H9 (cell line): ENCODE data around the gene TMEM167B. TPM values are rescaled to one million over a fixed set of nuclear protein-coding genes. Genes with fewer than 3 reads are reported as not detected.

ENCODE experiments used
- DNase-seq: peaks from one replicate; pipeline ENCODE4 v3.0.0-alpha.2; 2017
- H2AFZ ChIP-seq: one replicate; pipeline ENCODE4 v1.6.1; 2013; ENCODE audit warnings: mild to moderate bottlenecking, low read length, control low read depth, moderate library complexity
- H2AK5ac ChIP-seq: 2 replicates; pipeline ENCODE4 v1.6.1; 2013; ENCODE audit warnings: low read length, control low read depth, mixed read lengths; ENCODE audit not compliant: insufficient read length
- H2BK120ac ChIP-seq: one replicate; pipeline ENCODE4 v1.6.1; 2013; ENCODE audit warnings: low read depth, mild to moderate bottlenecking, low read length, control low read depth, inconsistent platforms; ENCODE audit not compliant: poor library complexity, severe bottlenecking
- H2BK12ac ChIP-seq: 2 replicates; pipeline ENCODE4 v1.6.1; 2013; ENCODE audit warnings: low read length, control low read depth, mixed read lengths, low read depth; ENCODE audit not compliant: insufficient read length
- H2BK15ac ChIP-seq: 2 replicates; pipeline ENCODE4 v1.6.1; 2013; ENCODE audit warnings: low read depth, low read length, control low read depth
- H2BK20ac ChIP-seq: one replicate; pipeline ENCODE4 v1.6.1; 2013; ENCODE audit warnings: low read depth, mild to moderate bottlenecking, low read length, control low read depth, inconsistent platforms; ENCODE audit not compliant: poor library complexity, severe bottlenecking
- H2BK5ac ChIP-seq: 2 replicates; pipeline ENCODE4 v1.6.1; 2013; ENCODE audit warnings: low read length, control low read depth, mixed read lengths; ENCODE audit not compliant: insufficient read length
- H3K14ac ChIP-seq: 2 replicates; pipeline ENCODE4 v1.6.1; 2013; ENCODE audit warnings: low read length, control low read depth; ENCODE audit not compliant: insufficient read depth
- H3K18ac ChIP-seq: 2 replicates; pipeline ENCODE4 v1.6.1; 2013; ENCODE audit warnings: low read depth, mild to moderate bottlenecking, mixed read lengths, low read length, control low read depth; ENCODE audit not compliant: insufficient read length
- H3K23ac ChIP-seq: 2 replicates; pipeline ENCODE4 v1.6.1; 2013; ENCODE audit warnings: low read length, control low read depth, mixed read lengths, low read depth; ENCODE audit not compliant: insufficient read length
- H3K23me2 ChIP-seq: 2 replicates; pipeline ENCODE4 v1.6.1; 2013; ENCODE audit warnings: low read depth, mild to moderate bottlenecking, mixed read lengths, low read length, control low read depth; ENCODE audit not compliant: insufficient read length, poor library complexity, severe bottlenecking
- H3K27ac ChIP-seq: 2 replicates; pipeline ENCODE4 v1.5.1; 2013; ENCODE audit warnings: low read length, control low read depth, mixed read lengths, low read depth; ENCODE audit not compliant: insufficient read length
- H3K27me3 ChIP-seq: 2 replicates; pipeline ENCODE4 v1.6.1; 2013; ENCODE audit warnings: low read length, control low read depth, inconsistent platforms; ENCODE audit not compliant: insufficient read depth
- H3K4ac ChIP-seq: 2 replicates; pipeline ENCODE4 v1.6.1; 2013; ENCODE audit warnings: low read depth, mild to moderate bottlenecking, control low read depth, inconsistent platforms, low read length, moderate library complexity
- H3K4me1 ChIP-seq: 2 replicates; pipeline ENCODE4 v1.6.1; 2013; ENCODE audit warnings: low read length, control low read depth, inconsistent platforms; ENCODE audit not compliant: insufficient read depth
- H3K4me2 ChIP-seq: 2 replicates; pipeline ENCODE4 v1.6.1; 2013; ENCODE audit warnings: low read length, control low read depth, mixed read lengths; ENCODE audit not compliant: insufficient read length, insufficient read depth
- H3K56ac ChIP-seq: 2 replicates; pipeline ENCODE4 v1.6.1; 2013; ENCODE audit warnings: low read depth, mild to moderate bottlenecking, mixed read lengths, low read length, control low read depth; ENCODE audit not compliant: insufficient read length
- H3K79me1 ChIP-seq: 2 replicates; pipeline ENCODE4 v1.6.1; 2013; ENCODE audit warnings: low read depth, mild to moderate bottlenecking, moderate library complexity, low read length, control low read depth, inconsistent platforms; ENCODE audit not compliant: insufficient read depth, poor library complexity, severe bottlenecking
- H3K79me2 ChIP-seq: 2 replicates; pipeline ENCODE4 v1.6.1; 2013; ENCODE audit warnings: low read length, control low read depth, inconsistent platforms; ENCODE audit not compliant: insufficient read depth
- H3K9ac ChIP-seq: 2 replicates; pipeline ENCODE4 v1.6.1; 2013; ENCODE audit warnings: low read length, control low read depth, mixed read lengths; ENCODE audit not compliant: insufficient read length; ENCODE audit errors: extremely low read depth
- H3K9me3 ChIP-seq: one replicate; pipeline ENCODE4 v1.6.1; 2013; ENCODE audit warnings: low read depth, low read length, inconsistent platforms; ENCODE audit not compliant: control insufficient read depth
- H3T11ph ChIP-seq: one replicate; pipeline ENCODE4 v1.6.1; 2013; ENCODE audit warnings: mild to moderate bottlenecking, low read length, control low read depth, inconsistent platforms
- H4K20me1 ChIP-seq: one replicate; pipeline ENCODE4 v1.6.1; 2013; ENCODE audit not compliant: control insufficient read depth, insufficient read length, insufficient read depth
- H4K5ac ChIP-seq: 2 replicates; pipeline ENCODE4 v1.6.1; 2013; ENCODE audit warnings: low read depth, mild to moderate bottlenecking, mixed read lengths, low read length, control low read depth; ENCODE audit not compliant: insufficient read length
- H4K8ac ChIP-seq: replicated peaks from 2 replicates; pipeline ENCODE4 v1.6.1; 2013; ENCODE audit warnings: low read length, control low read depth, mixed read lengths, low read depth; ENCODE audit not compliant: insufficient read length
- H4K91ac ChIP-seq: 2 replicates; pipeline ENCODE4 v1.6.1; 2013; ENCODE audit warnings: low read depth, mild to moderate bottlenecking, moderate library complexity, mixed read lengths, low read length, control low read depth; ENCODE audit not compliant: insufficient read length
- H3K27ac Mint-ChIP-seq, 3 experiments: 2 replicates in 2 of 3; 3 replicates in 1 of 3; pipeline ENCODE4 v1.8.0; 2020 to 2021; ENCODE audit warnings: mixed read lengths in 3 of 3, mild to moderate bottlenecking in 1 of 3, moderate library complexity in 1 of 3
- H3K27me3 Mint-ChIP-seq: 2 replicates; pipeline ENCODE4 v1.8.0; 2021; ENCODE audit warnings: low read depth, mild to moderate bottlenecking, moderate library complexity, mixed read lengths
- H3K36me3 Mint-ChIP-seq, 3 experiments: 2 replicates in 2 of 3; 3 replicates in 1 of 3; pipeline ENCODE4 v1.8.0; 2020 to 2021; ENCODE audit warnings: low read depth in 3 of 3, mixed read lengths in 3 of 3; ENCODE audit not compliant: insufficient read depth in 1 of 3
- H3K4me1 Mint-ChIP-seq, 2 experiments: 2 replicates each; pipeline ENCODE4 v1.8.0; 2020; ENCODE audit warnings: mixed read lengths in 2 of 2
- H3K4me3 Mint-ChIP-seq, 2 experiments: 2 replicates in 1 of 2; 3 replicates in 1 of 2; pipeline ENCODE4 v1.8.0; 2020 to 2021; ENCODE audit warnings: mild to moderate bottlenecking in 2 of 2, mixed read lengths in 2 of 2, moderate library complexity in 1 of 2
- H3K9me3 Mint-ChIP-seq, 2 experiments: 2 replicates in 1 of 2; 3 replicates in 1 of 2; pipeline ENCODE4 v1.8.0; 2020; ENCODE audit warnings: mild to moderate bottlenecking in 2 of 2, mixed read lengths in 2 of 2, moderate library complexity in 1 of 2
- CTCF ChIP-seq: fragments of 200-600 bp; sonication (generic); conservative IDR thresholded peaks from 3 replicates; pipeline ENCODE4 v1.8.0; 2021; ENCODE audit warnings: antibody characterized with exemption, mild to moderate bottlenecking
- WGBS: extraction: QIAGEN DNeasy Blood & Tissue Kit; methylation state at CpG from one replicate; pipeline ENCODE4 v1.1.7; 2013; ENCODE audit warnings: missing lambda C conversion rate, low lambda C conversion rate, mixed read lengths; ENCODE audit not compliant: insufficient read length; ENCODE audit errors: extremely low coverage; 5-methylcytosine and 5-hydroxymethylcytosine counted together
- total RNA-seq: library from RNA; stranded (reverse); gene quantifications from 2 replicates; pipeline ENCODE4 v1.2.1, GENCODE V29; 2021

TMEM167B gene
- total RNA-seq, 1 experiment from 2014 or later = 13.9 TPM

- Mint-ChIP-seq H3K4me3 (no peak overlapping the region), H3K27ac (no peak overlapping the region), H3K27me3 (no peaks in the 10 kb centered on the region; the same call in 1 of the 2 replicates), H3K9me3 (no peaks in the 10 kb centered on the region), H3K36me3 (peaks cover 12 to 55% (median 32%) of the 10 kb centered on the region in 3 experiments; a peak in 6 of 7 replicates), H3K4me1 (no peaks in the 10 kb centered on the region)
- Histone ChIP-seq H3K9ac (no peak overlapping the region), H2BK20ac (no peak overlapping the region), H3K27me3 (no peaks in the 10 kb centered on the region), H3K23ac (no peak overlapping the region), H3T11ph (no peak overlapping the region), H3K27ac (no peak overlapping the region), H2BK15ac (no peak overlapping the region), H2AK5ac (no peak overlapping the region), H2AFZ (no peak overlapping the region), H3K9me3 (no peaks in the 10 kb centered on the region), H4K91ac (no peak overlapping the region), H3K4me1 (no peaks in the 10 kb centered on the region), H2BK5ac (no peak overlapping the region), H3K79me2 (no peaks in the 10 kb centered on the region; the same call in 1 of the 2 replicates), H3K23me2 (no peaks in the 10 kb centered on the region), H2BK12ac (no peak overlapping the region), H3K79me1 (no peaks in the 10 kb centered on the region), H3K18ac (no peak overlapping the region), H4K5ac (no peak overlapping the region), H3K4ac (no peak overlapping the region), H3K14ac (no peak overlapping the region), H2BK120ac (no peak overlapping the region), H3K56ac (no peak overlapping the region), H4K8ac (no peak overlapping the region), H3K4me2 (no peak overlapping the region), H4K20me1 (no peaks in the 10 kb centered on the region)
- no peak for TF ChIP-seq CTCF
- no peak for DNase-seq
- no CpG with 5 or more reads among the region's 3 CpGs for WGBS
Observed at GRCh38 chr1:109065137-109065536, 25.4 kb upstream of the TMEM167B start.
